ENCODE measurements around the gene GSG1.
"Not testable (repeated sequence)": the region's sequence is repeated elsewhere in the genome, so short reads cannot be mapped to it uniquely, and the experiment has no call there.

GSG1 gene

GRCh38 chr12:13060581-13060980 lies 42.9 kb downstream of the GSG1 start:
- no peak for TF ChIP-seq CTCF (IDR thresholded peaks at IDR 0.05)
- no peak overlapping the region for H3K4me3 Mint-ChIP-seq
- no peak overlapping the region for H3K27ac Mint-ChIP-seq
- peaks cover 5% of the 10 kb centered on the region for H3K27me3 Mint-ChIP-seq (ENCODE audit: low read depth, poor library complexity)
- peaks cover under 1% of the 10 kb centered on the region for H3K9me3 Mint-ChIP-seq
- H3K36me3 Mint-ChIP-seq (ENCODE audit: low read depth) = peaks cover 56% of the 10 kb centered on the region
- DNase-seq = no peak
- no peaks in the 10 kb centered on the region for H3K4me1 Mint-ChIP-seq

- Mint-ChIP-seq H3K9me3 (peaks cover 40% of the 10 kb centered on the region), H3K36me3 (ENCODE audit: low read depth) (peaks cover 68% of the 10 kb centered on the region)
- not testable (repeated sequence) for H3K27me3 Mint-ChIP-seq (ENCODE audit: low read depth, poor library complexity); H3K4me3 Mint-ChIP-seq; DNase-seq; H3K4me1 Mint-ChIP-seq; H3K27ac Mint-ChIP-seq
Measured at GRCh38 chr12:13053617-13054016, 49.9 kb downstream of the GSG1 start.

GRCh38 chr12:13052421-13052820 lies 51.0 kb downstream of the GSG1 start:
- Mint-ChIP-seq H3K9me3 (peaks cover 43% of the 10 kb centered on the region), H3K27ac (no peak overlapping the region), H3K36me3 (ENCODE audit: low read depth) (peaks cover 64% of the 10 kb centered on the region), H3K4me3 (no peak overlapping the region), H3K4me1 (peaks cover 7% of the 10 kb centered on the region), H3K27me3 (ENCODE audit: low read depth, poor library complexity) (peaks cover 5% of the 10 kb centered on the region)
- no peak for DNase-seq
- no peak for TF ChIP-seq CTCF (IDR thresholded peaks at IDR 0.05)

- no peak overlapping the region for H3K27ac Mint-ChIP-seq
- no peaks in the 10 kb centered on the region for H3K27me3 Mint-ChIP-seq (ENCODE audit: low read depth, poor library complexity)
- H3K9me3 Mint-ChIP-seq = peaks cover 36% of the 10 kb centered on the region
- H3K36me3 Mint-ChIP-seq (ENCODE audit: low read depth) = peaks cover 43% of the 10 kb centered on the region
- TF ChIP-seq CTCF (IDR thresholded peaks at IDR 0.05) = no peak
- H3K4me1 Mint-ChIP-seq = peaks cover 26% of the 10 kb centered on the region
- H3K4me3 Mint-ChIP-seq = no peak overlapping the region
- DNase-seq = no peak
Measured at GRCh38 chr12:13049816-13050215, 53.7 kb downstream of the GSG1 start.

GRCh38 chr12:13046964-13047363 lies 56.5 kb downstream of the GSG1 start:
- Mint-ChIP-seq H3K4me3 (no peak overlapping the region), H3K27ac (no peak overlapping the region), H3K4me1 (peaks cover 49% of the 10 kb centered on the region), H3K9me3 (peaks cover 11% of the 10 kb centered on the region), H3K36me3 (ENCODE audit: low read depth) (peaks cover 21% of the 10 kb centered on the region), H3K27me3 (ENCODE audit: low read depth, poor library complexity) (peaks cover 3% of the 10 kb centered on the region)
- no peak for DNase-seq
- TF ChIP-seq CTCF (IDR thresholded peaks at IDR 0.05) = no peak

- peak overlapping the region; percentile 91 for H3K4me3 Mint-ChIP-seq
- H3K36me3 Mint-ChIP-seq (ENCODE audit: low read depth) = peaks cover 13% of the 10 kb centered on the region
- peaks cover 3% of the 10 kb centered on the region for H3K27me3 Mint-ChIP-seq (ENCODE audit: low read depth, poor library complexity)
- DNase-seq = no peak
- H3K27ac Mint-ChIP-seq = no peak overlapping the region
- H3K9me3 Mint-ChIP-seq = peaks cover 4% of the 10 kb centered on the region
- TF ChIP-seq CTCF (IDR thresholded peaks at IDR 0.05) = no peak
- H3K4me1 Mint-ChIP-seq = peaks cover 57% of the 10 kb centered on the region
Measured at GRCh38 chr12:13045816-13046215, 57.7 kb downstream of the GSG1 start.

All from nephron progenitor cell (in vitro differentiated cells).